ENCODE results near the gene PTPRN2.
"Not testable (repeated sequence)": the region's sequence is repeated elsewhere in the genome, so short reads cannot be mapped to it uniquely, and the experiment has no call there.

Gene PTPRN2

GRCh38 chr7:158206341-158206740 is 381.3 kb downstream of the PTPRN2 start:
- H3K4me3 ChIP-seq (ENCODE audit: low read length) = no peak overlapping the region
- DNase-seq (ENCODE audit: low read depth) = no peak

GRCh38 chr7:158204453-158204852 is 383.2 kb downstream of the PTPRN2 start:
- DNase-seq (ENCODE audit: low read depth) = no peak
- TF ChIP-seq CTCF (conservative IDR thresholded peaks at IDR 0.05; ENCODE audit: low read length) = no peak
- H3K4me3 ChIP-seq (ENCODE audit: low read length) = no peak overlapping the region

More at GRCh38 chr7:158206341-158206740, 381.3 kb downstream of the PTPRN2 start:
- TF ChIP-seq CTCF (conservative IDR thresholded peaks at IDR 0.05; ENCODE audit: low read length) = no peak

- H3K4me3 ChIP-seq (ENCODE audit: low read length); DNase-seq (ENCODE audit: low read depth): not testable (repeated sequence)
These were observed 383.7 kb downstream of the PTPRN2 start for GRCh38 chr7:158203948-158204347.

GRCh38 chr7:158194365-158194900 is 393.2 kb downstream of the PTPRN2 start:
- no peak for TF ChIP-seq CTCF (conservative IDR thresholded peaks at IDR 0.05; ENCODE audit: low read length)
- H3K4me3 ChIP-seq (ENCODE audit: low read length) = no peak overlapping the region
- DNase-seq (ENCODE audit: low read depth) = no peak

- no peak overlapping the region for H3K4me3 ChIP-seq (ENCODE audit: low read length)
- no peak for TF ChIP-seq CTCF (conservative IDR thresholded peaks at IDR 0.05; ENCODE audit: low read length)
- DNase-seq (ENCODE audit: low read depth) = no peak
These were observed 394.2 kb downstream of the PTPRN2 start for GRCh38 chr7:158193446-158193845.

- no peak for DNase-seq (ENCODE audit: low read depth)
- no peak overlapping the region for H3K4me3 ChIP-seq (ENCODE audit: low read length)
- TF ChIP-seq CTCF (conservative IDR thresholded peaks at IDR 0.05; ENCODE audit: low read length) = no peak
These were observed 394.7 kb downstream of the PTPRN2 start for GRCh38 chr7:158192956-158193355.

- no peak for TF ChIP-seq CTCF (conservative IDR thresholded peaks at IDR 0.05; ENCODE audit: low read length)
- H3K4me3 ChIP-seq (ENCODE audit: low read length) = no peak overlapping the region
- no peak for DNase-seq (ENCODE audit: low read depth)
These were observed 395.3 kb downstream of the PTPRN2 start for GRCh38 chr7:158192184-158192835.

All from AG10803 (cell line).